ENCODE measurements around the gene VAV1. TPM values are rescaled to one million over a fixed set of nuclear protein-coding genes. Genes with fewer than 3 reads are reported as not detected.

Gene VAV1
- total and polyA plus RNA-seq, 2 of the 8 experiments (the other 6 are each of a cell fraction or from before 2014, with no cell fraction given): 0.21 to 0.22 TPM

GRCh38 chr19:6828306-6828697 lies 55.8 kb downstream of the VAV1 start:
- Histone ChIP-seq H3K14ac (ENCODE audit: insufficient read length) (no peak overlapping the region), H4K20me1 (replicated peaks in 1 of 2; ENCODE audit: control insufficient read depth in 1 of 2, insufficient read depth in 2 of 2, low read length in 2 of 2) (no peaks in the 10 kb centered on the region), H3K36me3 (ENCODE audit: control insufficient read depth in 2 of 4, insufficient read depth in 4 of 4, low read length in 3 of 4) (no peaks in the 10 kb centered on the region), H3K79me2 (ENCODE audit: control insufficient read depth in 1 of 2, insufficient read depth in 2 of 2, low read length in 2 of 2) (no peaks in the 10 kb centered on the region), H4K8ac (ENCODE audit: extremely low read depth, insufficient read depth, low read length) (0 out of 2 replicates have a peak overlapping the region, but pooled peaks have one; percentile 36), H3K4me3 (ENCODE audit: extremely low read depth in 1 of 4, insufficient read depth in 2 of 4, low read depth in 3 of 4, low read length in 4 of 4) (peak overlapping the region in 1 of 4 experiments; percentile 10; a peak in 1 of 8 replicates), H3K23me2 (ENCODE audit: low read depth, low read length) (no peaks in the 10 kb centered on the region), H3K56ac (replicated peaks; ENCODE audit: insufficient read length, low read depth, low read length) (no peak overlapping the region), H2AFZ (ENCODE audit: low read length) (no peak overlapping the region), H3K27me3 (replicated peaks in 1 of 4; ENCODE audit: control insufficient read depth in 3 of 4, extremely low read depth in 1 of 4, insufficient read depth in 3 of 4, low read length in 3 of 4) (no peaks in the 10 kb centered on the region), H2BK5ac (ENCODE audit: low read depth, low read length) (no peak overlapping the region), H2BK15ac (ENCODE audit: low read length) (no peak overlapping the region), H3K9ac (replicated peaks in 1 of 4; ENCODE audit: extremely low read depth in 1 of 4, low read depth in 3 of 4, low read length in 3 of 4) (no peak overlapping the region), H2BK20ac (ENCODE audit: low read length) (no peak overlapping the region), H3K18ac (ENCODE audit: extremely low read depth, low read length) (peak overlapping the region; percentile 19; the same call in 1 of the 2 replicates), H3K23ac (ENCODE audit: insufficient read length) (no peak overlapping the region), H2AK5ac (ENCODE audit: low read depth, low read length) (no peak overlapping the region), H3K9me3 (ENCODE audit: insufficient read depth in 2 of 2, low read depth in 1 of 2, low read length in 1 of 2) (peaks cover 33 to 81% of the 10 kb centered on the region in 2 experiments), H3K27ac (ENCODE audit: low read depth, low read length) (no peak overlapping the region), H3K4me1 (replicated peaks in 1 of 4; ENCODE audit: control insufficient read depth in 3 of 4, insufficient read depth in 4 of 4, low read length in 3 of 4) (peaks cover 0 to 7% (median 0%) of the 10 kb centered on the region in 4 experiments; a peak in 1 of 7 replicates), H2BK12ac (ENCODE audit: low read depth, low read length) (no peak overlapping the region), H3K4ac (replicated peaks; ENCODE audit: insufficient read length, low read depth, low read length) (no peak overlapping the region), H4K91ac (replicated peaks; ENCODE audit: insufficient read length, low read length) (no peak overlapping the region), H3K79me1 (ENCODE audit: low read depth, low read length) (no peaks in the 10 kb centered on the region), H4K5ac (ENCODE audit: insufficient read length, low read depth, low read length) (no peak overlapping the region), H3K4me2 (ENCODE audit: insufficient read depth in 1 of 2, low read depth in 2 of 2, low read length in 2 of 2) (peak overlapping the region in 1 of 2 experiments; percentile 15; a peak in 1 of 4 replicates), H2BK120ac (replicated peaks; ENCODE audit: low read depth, low read length) (no peak overlapping the region)
- no peak for DNase-seq (ENCODE audit: low read depth in 1 of 2, low spot score in 2 of 2)
- 79% methylated on average over 13 of the region's 14 CpGs; no CpG with 5 or more reads in 1 of the 2 experiments for WGBS, 2 experiments (ENCODE audit: extremely low coverage in 1 of 2, insufficient coverage in 1 of 2, insufficient read length in 1 of 2, insufficient replicate concordance in 2 of 2, low coverage in 1 of 2, low lambda C conversion rate in 2 of 2, missing lambda C conversion rate in 1 of 2)
- POLR2A ChIA-PET (ENCODE audit: partially characterized antibody): no interaction called here
- CTCF ChIA-PET (ENCODE audit: partially characterized antibody): no interaction called here
- no peak for FAIRE-seq
- no peak for TF ChIP-seq CBX5 (IDR thresholded peaks at IDR 0.05; ENCODE audit: low read depth, low read length)
- TF ChIP-seq POLR2AphosphoS5 (IDR thresholded peaks at IDR 0.05; ENCODE audit: low read depth, low read length): no peak
- no peak for TF ChIP-seq CHD1 (IDR thresholded peaks at IDR 0.05; ENCODE audit: low read depth, low read length)
- no peak for TF ChIP-seq EP300 (IDR thresholded peaks at IDR 0.05; ENCODE audit: borderline replicate concordance in 1 of 2, low read depth in 2 of 2, low read length in 2 of 2)
- no peak for TF ChIP-seq POLR2A (IDR thresholded peaks at IDR 0.05; ENCODE audit: control extremely low read depth in 1 of 2, low read depth in 2 of 2, low read length in 2 of 2)
- TF ChIP-seq BACH1 (IDR thresholded peaks at IDR 0.05; ENCODE audit: low read length): no peak
- TF ChIP-seq YY1 (IDR thresholded peaks at IDR 0.05; ENCODE audit: low read depth, low read length): no peak
- TF ChIP-seq ATF2 (IDR thresholded peaks at IDR 0.05; ENCODE audit: low read length): no peak

Measured in H1 (cell line).